HepG2 (cell line): ENCODE results near the gene VAC14. TPM values are rescaled to one million over a fixed set of nuclear protein-coding genes. Genes with fewer than 3 reads are reported as not detected.

Experiments used
- BHLHE40 ChIP-seq: IDR thresholded peaks from 2 replicates; pipeline ENCODE4 v1.6.1; 2011; ENCODE audit warnings: low read length, improper control_type of control experiment
- CERS6 ChIP-seq: sonication (generic); formaldehyde crosslinking; IDR thresholded peaks from 2 replicates; pipeline ENCODE4 v1.5.0; 2020; ENCODE audit warnings: missing genetic modification reagents
- CTCF ChIP-seq: sonication (generic); formaldehyde crosslinking; IDR thresholded peaks from 2 replicates; pipeline ENCODE4 v1.5.0; 2020; ENCODE audit warnings: mild to moderate bottlenecking, missing genetic modification reagents, moderate library complexity
- GPN1 ChIP-seq: sonication (generic); formaldehyde crosslinking; IDR thresholded peaks from 2 replicates; pipeline ENCODE4 v1.5.1; 2020; ENCODE audit warnings: missing genetic modification reagents, borderline replicate concordance
- HNF1B ChIP-seq: sonication (generic); formaldehyde crosslinking; IDR thresholded peaks from 2 replicates; pipeline ENCODE4 v1.5.1; 2020; ENCODE audit warnings: mild to moderate bottlenecking, moderate library complexity, missing genetic modification reagents
- MED1 ChIP-seq: sonication (generic); formaldehyde crosslinking; IDR thresholded peaks from 2 replicates; pipeline ENCODE4 v1.4.0; 2020; ENCODE audit warnings: missing genetic modification reagents
- NAIF1 ChIP-seq: sonication (generic); formaldehyde crosslinking; IDR thresholded peaks from 2 replicates; pipeline ENCODE4 v1.5.0; 2020; ENCODE audit warnings: mild to moderate bottlenecking, missing genetic modification reagents, borderline replicate concordance
- PHF5A ChIP-seq: IDR thresholded peaks from one replicate; pipeline ENCODE4 v1.6.1; 2018; ENCODE audit warnings: low read depth, missing genetic modification reagents; ENCODE audit not compliant: unreplicated experiment
- SMC3 ChIP-seq: IDR thresholded peaks from 2 replicates; pipeline ENCODE4 v1.6.1; 2011; ENCODE audit warnings: low read length, improper control_type of control experiment
- TFDP2 ChIP-seq: sonication (generic); formaldehyde crosslinking; IDR thresholded peaks from 2 replicates; pipeline ENCODE4 v1.4.0; 2020; ENCODE audit warnings: missing genetic modification reagents
- ZFP1 ChIP-seq: IDR thresholded peaks from 2 replicates; pipeline ENCODE4 v1.6.1; 2016
- polyA plus RNA-seq, 8 experiments: library from polyadenylated mRNA; depleted of rRNA in 3 of 8; stranded (reverse) in 7 of 8; unstranded in 1 of 8; fragments of >200 nt; fragmentation: Illumina TruSeq in 4 of 8; extraction: Trizol in 4 of 8; gene quantifications; 2 replicates each; pipeline versions ENCODE4 v1.2.1 to v1.2.3, GENCODE V29; 2011 to 2016; ENCODE audit warnings: low read depth in 4 of 8, missing spikeins in 1 of 8, mixed read lengths in 1 of 8; ENCODE audit not compliant: insufficient read depth in 1 of 8
- total RNA-seq, 5 experiments: library from RNA; depleted of rRNA; stranded (reverse); fragments of >200 nt; fragmentation: Illumina TruSeq; extraction: Trizol; gene quantifications; 2 replicates each; pipeline ENCODE4 v1.2.3, GENCODE V29; 2016; ENCODE audit warnings: low read depth in 1 of 5

Gene VAC14
- total and polyA plus RNA-seq, 2 of the 13 experiments (the other 11 are each of a cell fraction or from before 2014, with no cell fraction given): 23.5 to 24.6 TPM

- no peak for TF ChIP-seq CERS6 (CRISPR knock-in tag)
- no peak for TF ChIP-seq GPN1 (CRISPR knock-in tag)
- TF ChIP-seq NAIF1 (CRISPR knock-in tag): no peak
- TF ChIP-seq TFDP2 (CRISPR knock-in tag): no peak
- 0 out of 2 replicates have a peak, but pooled peaks have one; percentile 5 for TF ChIP-seq MED1
- TF ChIP-seq BHLHE40: peak; percentile 24; the same call in 1 of the 2 replicates
- TF ChIP-seq SMC3: peak; percentile 90
- 0 out of 2 replicates have a peak, but pooled peaks have one; percentile 12 for TF ChIP-seq ZFP1
- TF ChIP-seq PHF5A (CRISPR knock-in tag): no peak
- peak; percentile 14; the same call in 1 of the 2 replicates for TF ChIP-seq HNF1B (CRISPR knock-in tag)
- TF ChIP-seq CTCF (CRISPR knock-in tag): peak; percentile 93
These were observed 30.1 kb downstream of the VAC14 start (continued) for GRCh38 chr16:70770626-70771552.
